GM21723 (cell line): ENCODE results near the gene TUBA1B.
"Not testable (repeated sequence)": the region's sequence is repeated elsewhere in the genome, so short reads cannot be mapped to it uniquely, and the experiment has no call there.

Experiments used
- ATAC-seq: cut with Tn5 transposase; IDR thresholded peaks from one replicate; pipeline ENCODE4 v1.9.1; 2021; ENCODE audit warnings: mild to moderate bottlenecking, moderate library complexity; ENCODE audit not compliant: unreplicated experiment

TUBA1B gene

GRCh38 chr12:49127971-49128370 lies 3.2 kb downstream of the TUBA1B start:
- ATAC-seq, result not testable (repeated sequence)

- no peak for ATAC-seq
Measured at GRCh38 chr12:49126852-49127763, 4.1 kb downstream of the TUBA1B start.

DNA sequence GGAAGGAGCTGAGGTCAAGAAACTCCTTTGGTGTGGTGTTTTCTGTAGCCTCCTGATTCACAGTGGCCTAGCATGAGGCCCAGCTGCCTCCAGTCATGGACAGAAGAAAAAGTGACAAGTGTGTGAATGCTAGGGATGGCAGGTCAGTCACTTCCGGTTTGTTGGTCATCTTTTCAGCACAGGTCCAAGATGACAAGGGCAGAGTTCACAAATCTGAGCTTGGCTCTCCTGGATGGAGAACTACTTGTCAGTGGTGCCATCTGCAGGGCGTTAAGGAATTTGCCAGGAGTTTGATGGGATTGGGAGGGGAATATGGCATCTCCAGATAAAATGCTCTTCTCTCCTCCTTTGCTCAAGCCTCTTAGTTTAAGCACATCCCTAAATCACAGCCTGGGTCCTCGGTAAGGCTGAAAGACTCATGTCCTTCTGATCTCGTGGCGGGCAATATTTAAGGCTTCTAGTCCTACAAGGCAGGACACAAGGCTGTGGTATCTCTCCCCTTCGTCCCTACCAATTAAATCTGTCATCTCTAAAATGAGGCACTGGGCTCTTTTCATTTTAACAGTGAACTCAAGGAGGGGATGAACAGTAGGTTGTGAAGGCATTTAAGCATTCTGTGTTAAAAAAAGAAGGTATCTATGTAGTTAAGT lies 10.0 kb downstream of the TUBA1B start:
- no peak for ATAC-seq

DNA sequence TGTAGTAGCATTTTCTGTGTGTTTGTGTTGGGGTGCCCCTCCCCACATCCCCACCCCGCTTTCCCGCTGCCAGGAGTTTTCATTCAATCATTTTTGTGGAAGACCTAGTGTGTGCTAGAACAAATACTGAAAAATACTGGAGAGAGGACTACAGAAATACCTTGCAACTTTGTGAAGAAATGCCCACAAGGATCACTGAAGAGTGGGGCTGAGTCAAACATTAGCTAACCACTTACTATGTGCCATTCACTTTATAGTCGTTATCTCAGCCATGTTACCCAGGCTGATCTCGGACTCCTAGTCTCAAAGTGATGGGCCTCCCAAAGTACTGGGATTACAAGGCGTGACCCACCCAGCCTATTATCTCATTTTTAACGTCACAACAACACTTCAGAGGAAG lies 20.0 kb downstream of the TUBA1B start:
- ATAC-seq, result no peak

- peak; percentile 99 for ATAC-seq
Measured at GRCh38 chr12:49110464-49111155, 20.6 kb downstream of the TUBA1B start, which contains the start of gene LMBR1L. Gene LMBR1L, minus strand, starts transcription at chr12:49110847. Its CDS starts 292 bp downstream, at chr12:49110555.

DNA sequence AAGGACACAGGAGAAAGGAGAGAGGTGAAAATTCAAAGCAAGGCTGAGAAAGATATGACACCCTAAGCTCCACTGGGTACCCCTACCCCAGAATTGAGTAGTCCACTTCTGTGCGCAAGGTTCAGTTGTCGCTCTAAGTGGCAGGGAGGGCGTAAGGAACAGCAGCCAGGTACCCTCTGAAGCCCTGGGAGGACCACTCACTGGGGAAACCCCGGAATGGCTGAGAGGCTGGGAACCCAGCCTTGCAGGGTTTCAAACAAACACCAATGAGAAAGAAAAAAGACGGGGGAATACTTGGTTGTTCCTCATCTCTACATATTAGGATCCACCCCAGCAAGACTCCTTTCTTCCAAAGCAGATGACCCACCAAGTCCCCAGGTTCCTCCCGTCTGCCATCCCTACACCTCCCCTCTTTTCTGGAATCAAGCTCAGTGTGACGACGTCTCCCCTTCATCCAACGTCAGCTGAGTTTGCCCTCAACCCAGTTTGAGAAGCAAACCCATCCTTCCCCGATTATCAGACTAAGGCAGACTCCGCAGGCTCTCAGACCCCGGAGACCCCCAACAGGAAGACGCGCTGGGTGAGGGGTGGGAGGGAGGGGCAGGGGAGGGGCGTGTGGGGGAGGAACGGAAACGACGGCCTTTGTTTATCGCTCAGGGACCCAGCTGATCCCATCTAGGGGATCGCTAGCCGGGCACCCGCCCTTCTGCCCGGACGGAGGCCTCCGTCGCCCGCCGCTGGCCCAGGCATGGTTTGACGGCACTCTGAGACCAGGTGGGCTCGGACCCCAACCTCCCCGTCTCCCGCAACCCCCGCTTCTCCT lies 21.3 kb downstream of the TUBA1B start:
- ATAC-seq, result no peak

DNA sequence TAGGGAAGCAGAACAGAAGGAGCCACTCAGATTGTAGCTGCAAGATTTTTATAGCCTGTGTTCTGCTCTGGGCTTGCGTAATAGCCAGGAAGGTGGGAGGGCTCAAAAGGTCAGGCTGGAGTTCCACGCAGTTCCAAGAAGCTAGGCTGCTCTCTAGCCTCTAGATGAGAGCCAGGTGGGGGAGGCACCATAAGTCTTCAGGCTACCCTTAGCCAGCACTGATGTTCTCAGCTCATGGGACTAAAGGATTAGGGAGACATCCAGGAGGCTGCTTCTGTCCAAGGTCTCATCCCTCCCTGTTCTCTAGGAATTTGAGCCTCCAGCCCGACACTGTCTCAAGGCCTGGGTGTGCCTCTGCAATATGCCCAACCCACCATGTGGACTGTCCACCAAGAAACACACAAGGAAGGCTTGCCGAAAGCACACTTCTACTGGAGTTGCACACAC lies 22.2 kb downstream of the TUBA1B start:
- no peak for ATAC-seq

GRCh38 chr12:49105504-49106084 lies 25.6 kb downstream of the TUBA1B start:
- ATAC-seq, result no peak

GRCh38 chr12:49104822-49105221 lies 26.4 kb downstream of the TUBA1B start:
- ATAC-seq, result no peak

DNA sequence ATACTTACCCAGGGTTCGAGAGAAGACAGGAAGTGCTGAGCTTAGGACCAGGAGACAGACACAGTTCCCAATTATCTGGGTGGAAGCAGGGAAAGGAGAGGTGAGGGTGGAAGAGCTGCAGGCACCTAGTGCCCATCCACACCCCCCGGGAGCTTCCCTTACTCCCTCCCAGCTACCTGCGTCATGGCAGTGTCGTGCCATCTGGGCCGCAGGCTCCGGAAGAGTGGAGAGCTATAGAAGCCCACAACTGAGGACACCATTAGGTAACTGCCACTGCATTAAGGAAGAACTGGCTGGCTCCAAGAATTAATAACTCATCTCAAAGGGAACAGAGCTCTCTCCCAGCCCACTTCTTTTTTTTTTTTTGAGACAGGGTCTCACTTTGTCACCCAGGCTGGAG lies 30.8 kb downstream of the TUBA1B start:
- ATAC-seq, result no peak

- ATAC-seq, result no peak
Measured at GRCh38 chr12:49098703-49099102, 32.5 kb downstream of the TUBA1B start.

GRCh38 chr12:49098035-49098451 lies 33.2 kb downstream of the TUBA1B start:
- no peak for ATAC-seq

- ATAC-seq, result no peak
Measured at GRCh38 chr12:49097381-49097780, 33.8 kb downstream of the TUBA1B start.

DNA sequence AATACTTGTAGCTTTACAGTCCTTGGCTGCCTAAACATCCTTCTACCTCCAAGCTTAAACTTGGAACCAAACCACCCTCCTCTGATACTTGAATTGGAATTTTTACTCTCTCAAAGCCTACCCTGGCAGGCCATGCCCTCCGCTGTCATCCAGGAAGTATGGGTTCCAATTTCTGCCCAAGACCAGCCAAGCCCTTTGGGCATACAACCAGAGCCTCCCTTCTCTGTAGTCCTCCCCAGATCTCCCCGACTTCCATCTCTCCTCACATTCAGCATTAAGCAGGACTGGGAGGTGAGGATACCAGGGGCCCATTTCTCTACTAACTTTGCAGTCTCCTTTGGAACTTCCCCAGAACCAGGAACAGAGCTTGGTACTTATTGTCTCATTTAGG lies 36.2 kb downstream of the TUBA1B start:
- ATAC-seq, result no peak

- no peak for ATAC-seq
Measured at GRCh38 chr12:49094160-49094974, 36.8 kb downstream of the TUBA1B start, which contains the start of gene DHH. Gene DHH, minus strand, starts transcription at chr12:49094801. Its CDS starts 289 bp downstream, at chr12:49094512.

GRCh38 chr12:49093792-49094159 lies 37.4 kb downstream of the TUBA1B start:
- ATAC-seq, result no peak

DNA sequence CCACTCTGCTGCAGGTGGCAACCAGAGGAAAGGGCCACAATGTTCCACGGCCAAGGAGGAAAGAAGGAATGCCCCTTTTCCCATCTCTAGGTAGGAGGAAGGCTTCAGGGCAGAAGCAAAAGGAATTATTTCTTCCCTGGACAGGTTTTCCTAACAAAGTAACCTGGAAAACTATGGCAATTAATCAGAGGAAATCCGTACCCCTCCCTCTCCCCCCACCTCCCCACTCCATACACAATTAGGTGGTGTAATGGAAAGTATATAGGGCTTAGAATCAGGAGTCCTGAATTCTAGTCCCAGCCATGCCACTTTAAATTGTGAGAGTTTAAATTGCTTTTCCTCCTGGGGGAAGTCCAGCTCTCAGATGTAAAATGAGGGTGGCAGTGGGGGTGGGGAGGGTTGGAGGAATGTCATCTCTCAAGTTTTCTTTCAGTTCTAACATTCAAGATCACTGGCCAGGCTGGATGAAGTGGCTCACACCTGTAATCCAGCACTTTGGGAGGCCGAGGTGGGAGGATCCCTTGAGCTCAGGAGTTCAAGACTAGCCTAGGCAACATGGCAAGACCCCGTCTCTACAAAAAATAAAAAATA lies 38.3 kb downstream of the TUBA1B start:
- no peak for ATAC-seq

- no peak for ATAC-seq
Measured at GRCh38 chr12:49092086-49092815, 38.9 kb downstream of the TUBA1B start.

- ATAC-seq, result no peak
Measured at GRCh38 chr12:49091836-49092085, 39.4 kb downstream of the TUBA1B start.
